Vagina (tissue), 2 donors: ENCODE results near the gene GNAO1.

ENCODE experiments used
- CTCF ChIP-seq, 3 experiments: fragments of 450-650 bp in 2 of 3; fragments of 200-600 bp in 1 of 3; sonication (generic) in 1 of 3; IDR thresholded peaks; one replicate each; pipeline ENCODE4 v1.5.1; 2017 to 2019; ENCODE audit warnings: antibody characterized with exemption in 3 of 3, mild to moderate bottlenecking in 2 of 3, moderate library complexity in 2 of 3
- POLR2A ChIP-seq, 2 donors: fragments of 450-650 bp; IDR thresholded peaks; one replicate each; pipeline ENCODE4 v1.6.1; 2017; ENCODE audit warnings: antibody characterized with exemption in 2 of 2, mild to moderate bottlenecking in 2 of 2, moderate library complexity in 2 of 2

DNA sequence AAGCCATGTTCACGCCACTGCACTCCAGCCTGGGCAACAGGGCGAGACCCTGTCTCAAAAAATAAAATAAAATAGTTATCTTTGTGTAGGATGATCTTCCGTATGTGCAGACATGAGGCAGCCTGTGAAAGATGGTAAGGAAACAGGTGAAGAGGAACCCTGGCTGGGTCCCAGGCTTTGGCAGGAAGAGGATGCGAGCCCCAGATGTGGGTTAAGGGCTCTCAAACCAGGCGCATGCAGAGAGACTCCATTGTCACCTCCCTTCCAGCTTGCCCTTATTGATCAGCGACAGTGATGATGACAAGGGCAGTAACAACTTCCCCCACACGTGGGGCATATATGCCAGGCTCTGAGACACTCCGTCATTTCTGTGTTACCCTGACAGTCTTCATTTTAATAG, 106.8 kb downstream of the GNAO1 start:
- no peak for TF ChIP-seq POLR2A (IDR thresholded peaks at IDR 0.05)
- TF ChIP-seq CTCF (IDR thresholded peaks at IDR 0.05): no peak
